ENCODE results near the gene GPR176. TPM values are rescaled to one million over a fixed set of nuclear protein-coding genes. Genes with fewer than 3 reads are reported as not detected.

GPR176 gene
- total and polyA plus RNA-seq, 2 donors from 2014 or later, result 2.9 to 7.6 TPM

DNA sequence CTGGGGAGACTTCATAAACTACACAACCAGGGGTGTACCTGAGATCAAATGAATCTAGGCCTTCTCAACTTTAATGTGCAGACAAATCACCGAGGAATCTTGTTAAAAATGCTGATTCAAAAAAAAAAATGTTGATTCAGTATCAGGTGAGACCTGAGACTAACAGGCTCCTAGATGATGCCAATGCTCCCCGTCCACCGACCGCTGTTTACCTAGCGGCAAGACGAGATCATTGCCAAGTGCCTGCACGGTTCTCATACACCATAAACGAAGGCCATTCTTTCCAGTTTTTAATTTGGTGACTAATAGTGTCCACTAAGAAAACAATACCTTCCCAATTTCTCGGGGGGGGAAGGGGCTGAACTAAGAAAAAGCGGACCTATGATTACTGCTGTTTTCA lies 134.9 kb downstream of the GPR176 start:
- Histone ChIP-seq H3K9me3 (ENCODE audit: control insufficient read depth in 2 of 3, insufficient read depth in 1 of 3, low read length in 3 of 3) (no peaks in the 10 kb centered on the region), H3K27me3 (ENCODE audit: control insufficient read depth, insufficient read depth, low read length) (no peaks in the 10 kb centered on the region), H3K27ac (ENCODE audit: low read depth in 2 of 2, low read length in 2 of 2) (no peak overlapping the region), H3K4me1 (ENCODE audit: control insufficient read depth in 2 of 3, insufficient read depth in 2 of 3, low read depth in 1 of 3, low read length in 3 of 3) (peaks cover 0 to 9% (median 8%) of the 10 kb centered on the region in 3 donors), H3K9ac (ENCODE audit: low read length in 3 of 3) (no peak overlapping the region), H3K36me3 (ENCODE audit: control insufficient read depth in 2 of 3, insufficient read depth in 3 of 3, low read length in 3 of 3) (no peaks in the 10 kb centered on the region), H3K4me3 (ENCODE audit: low read length in 3 of 3) (no peak overlapping the region)
- no peak for FAIRE-seq
- intact Hi-C loops (cut with DNase I), result no loop called here
- no peak for TF ChIP-seq CTCF (IDR thresholded peaks at IDR 0.05; ENCODE audit: borderline replicate concordance, extremely low read depth, insufficient read depth)
- DNase-seq, result no peak

- Histone ChIP-seq H3K36me3 (ENCODE audit: control insufficient read depth in 2 of 3, insufficient read depth in 3 of 3, low read length in 3 of 3) (no peaks in the 10 kb centered on the region), H3K27me3 (ENCODE audit: control insufficient read depth, insufficient read depth, low read length) (no peaks in the 10 kb centered on the region), H3K4me1 (ENCODE audit: control insufficient read depth in 2 of 3, insufficient read depth in 2 of 3, low read depth in 1 of 3, low read length in 3 of 3) (peaks cover 0 to 9% (median 8%) of the 10 kb centered on the region in 3 donors), H3K27ac (ENCODE audit: low read depth in 2 of 2, low read length in 2 of 2) (no peak overlapping the region), H3K9ac (ENCODE audit: low read length in 3 of 3) (no peak overlapping the region), H3K4me3 (ENCODE audit: low read length in 3 of 3) (no peak overlapping the region), H3K9me3 (ENCODE audit: control insufficient read depth in 2 of 3, insufficient read depth in 1 of 3, low read length in 3 of 3) (no peaks in the 10 kb centered on the region)
- FAIRE-seq, result no peak
- DNase-seq, result no peak
- TF ChIP-seq CTCF (IDR thresholded peaks at IDR 0.05; ENCODE audit: borderline replicate concordance, extremely low read depth, insufficient read depth), result no peak
- intact Hi-C loops (cut with DNase I), result no loop called here
Observed at GRCh38 chr15:39784638-39785037, 135.4 kb downstream of the GPR176 start.

GRCh38 chr15:39784125-39784524 lies 135.9 kb downstream of the GPR176 start:
- peak overlapping the region in 1 of 3 donors; percentile 60 for H3K9ac ChIP-seq (ENCODE audit: low read length in 3 of 3)

More at GRCh38 chr15:39784125-39784524, 135.9 kb downstream of the GPR176 start:
- H3K9me3 ChIP-seq (ENCODE audit: control insufficient read depth in 2 of 3, insufficient read depth in 1 of 3, low read length in 3 of 3), result no peaks in the 10 kb centered on the region
- FAIRE-seq (no peak), DNase-seq (no peak)
- intact Hi-C loops (cut with DNase I), result no loop called here
- no peak overlapping the region for H3K27ac ChIP-seq (ENCODE audit: low read depth in 2 of 2, low read length in 2 of 2)
- peaks cover 0 to 9% (median 8%) of the 10 kb centered on the region in 3 donors for H3K4me1 ChIP-seq (ENCODE audit: control insufficient read depth in 2 of 3, insufficient read depth in 2 of 3, low read depth in 1 of 3, low read length in 3 of 3)
- no peaks in the 10 kb centered on the region for H3K36me3 ChIP-seq (ENCODE audit: control insufficient read depth in 2 of 3, insufficient read depth in 3 of 3, low read length in 3 of 3)
- peak overlapping the region in 1 of 3 donors; percentile 98 for H3K4me3 ChIP-seq (ENCODE audit: low read length in 3 of 3)
- TF ChIP-seq CTCF (IDR thresholded peaks at IDR 0.05; ENCODE audit: borderline replicate concordance, extremely low read depth, insufficient read depth), result no peak
- no peaks in the 10 kb centered on the region for H3K27me3 ChIP-seq (ENCODE audit: control insufficient read depth, insufficient read depth, low read length)

Measured in kidney (tissue), 14 donors.